IPS-15b (cell line): Measurements from ENCODE around the gene SDK1.
"Not testable (repeated sequence)": the region's sequence is repeated elsewhere in the genome, so short reads cannot be mapped to it uniquely, and the experiment has no call there.

Experiments
- H3K27me3 ChIP-seq: one replicate; pipeline ENCODE4 v1.6.1; 2013; ENCODE audit warnings: low read length; ENCODE audit not compliant: control insufficient read depth, insufficient read depth
- H3K36me3 ChIP-seq: one replicate; pipeline ENCODE4 v1.6.1; 2013; ENCODE audit warnings: low read length; ENCODE audit not compliant: control insufficient read depth, insufficient read depth
- H3K4me1 ChIP-seq: one replicate; pipeline ENCODE4 v1.6.1; 2013; ENCODE audit warnings: mild to moderate bottlenecking, low read length; ENCODE audit not compliant: control insufficient read depth, insufficient read depth
- H3K4me3 ChIP-seq: one replicate; pipeline ENCODE4 v1.5.1; 2013; ENCODE audit warnings: low read depth, low read length
- H3K9ac ChIP-seq: one replicate; pipeline ENCODE4 v1.6.1; 2013; ENCODE audit warnings: low read depth, mild to moderate bottlenecking, low read length
- H3K9me3 ChIP-seq: one replicate; pipeline ENCODE4 v1.6.1; 2013; ENCODE audit warnings: mild to moderate bottlenecking, low read length; ENCODE audit not compliant: control insufficient read depth, insufficient read depth

The SDK1 gene

DNA sequence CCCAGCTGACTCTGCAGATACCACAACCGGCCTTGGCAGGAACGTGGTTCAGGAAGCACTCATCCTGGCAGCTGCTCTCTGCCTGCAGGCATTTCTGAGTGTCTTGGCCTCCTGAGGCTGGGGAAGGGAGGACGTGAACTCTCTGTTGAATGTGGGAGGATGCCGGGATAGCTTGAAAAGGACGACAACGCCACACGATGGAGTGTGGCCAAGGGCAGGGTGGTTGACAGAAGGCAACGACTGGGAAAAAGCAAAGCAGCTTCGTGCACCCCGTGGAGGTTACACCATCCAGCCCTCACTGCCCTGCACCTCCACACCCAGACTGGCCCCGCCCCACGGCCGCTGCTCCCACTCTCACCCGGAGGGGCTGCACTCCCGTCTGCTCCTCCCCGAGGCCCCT is 915.0 kb downstream of the SDK1 start:
- no peak overlapping the region for H3K4me3 ChIP-seq
- no peaks in the 10 kb centered on the region for H3K9me3 ChIP-seq
- H3K9ac ChIP-seq, result no peak overlapping the region
- H3K27me3 ChIP-seq, result no peaks in the 10 kb centered on the region
- H3K4me1 ChIP-seq, result no peaks in the 10 kb centered on the region
- peaks cover 3% of the 10 kb centered on the region for H3K36me3 ChIP-seq

DNA sequence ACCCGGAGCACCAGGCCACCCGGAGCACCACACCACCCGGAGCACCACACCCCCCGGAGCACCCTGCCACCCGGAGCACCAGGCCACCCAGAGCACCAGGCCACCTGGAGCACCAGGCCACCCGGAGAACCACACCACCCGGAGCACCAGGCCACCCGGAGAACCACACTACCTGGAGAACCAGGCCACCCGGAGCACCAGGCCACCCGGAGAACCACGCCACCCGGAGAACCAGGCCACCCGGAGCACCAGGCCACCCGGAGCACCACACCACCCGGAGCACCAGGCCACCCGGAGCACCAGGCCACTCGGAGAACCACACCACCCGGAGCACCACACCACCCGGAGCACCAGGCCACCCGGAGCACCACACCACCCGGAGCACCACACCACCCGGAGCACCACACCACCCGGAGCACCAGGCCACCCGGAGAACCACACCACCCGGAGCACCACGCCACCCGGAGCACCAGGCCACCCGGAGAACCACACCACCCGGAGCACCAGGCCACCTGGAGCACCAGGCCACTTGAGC is 916.1 kb downstream of the SDK1 start:
- not testable (repeated sequence) for H3K9me3 ChIP-seq, H3K4me1 ChIP-seq, H3K27me3 ChIP-seq, H3K4me3 ChIP-seq, H3K9ac ChIP-seq, H3K36me3 ChIP-seq

DNA sequence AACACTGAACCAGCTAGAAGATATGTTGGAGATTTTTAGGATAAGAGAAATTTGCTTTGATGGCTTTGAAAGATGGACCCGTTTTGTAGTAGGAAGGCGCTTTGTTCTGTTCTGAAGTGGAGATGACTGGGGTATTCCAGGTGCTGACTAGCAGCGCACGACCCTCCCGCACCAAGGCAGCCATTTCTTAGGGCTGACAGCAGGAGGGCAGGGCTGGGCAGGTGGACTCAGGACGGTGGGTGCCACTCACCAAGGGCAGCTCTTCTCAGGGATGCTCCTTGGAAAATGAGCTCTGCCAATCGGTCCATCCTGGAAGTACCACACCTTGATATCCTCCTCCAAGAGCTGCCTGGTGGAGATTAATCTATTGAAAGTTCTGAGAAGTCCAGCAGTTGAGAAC is 917.4 kb downstream of the SDK1 start:
- H3K4me1 ChIP-seq, result no peaks in the 10 kb centered on the region
- peaks cover 3% of the 10 kb centered on the region for H3K36me3 ChIP-seq
- no peak overlapping the region for H3K9ac ChIP-seq
- H3K27me3 ChIP-seq, result no peaks in the 10 kb centered on the region
- no peaks in the 10 kb centered on the region for H3K9me3 ChIP-seq
- no peak overlapping the region for H3K4me3 ChIP-seq

GRCh38 chr7:4220011-4220410 is 919.0 kb downstream of the SDK1 start:
- Histone ChIP-seq H3K4me1 (no peaks in the 10 kb centered on the region), H3K9ac (no peak overlapping the region), H3K36me3 (peaks cover 3% of the 10 kb centered on the region), H3K9me3 (no peaks in the 10 kb centered on the region), H3K27me3 (no peaks in the 10 kb centered on the region), H3K4me3 (no peak overlapping the region)

DNA sequence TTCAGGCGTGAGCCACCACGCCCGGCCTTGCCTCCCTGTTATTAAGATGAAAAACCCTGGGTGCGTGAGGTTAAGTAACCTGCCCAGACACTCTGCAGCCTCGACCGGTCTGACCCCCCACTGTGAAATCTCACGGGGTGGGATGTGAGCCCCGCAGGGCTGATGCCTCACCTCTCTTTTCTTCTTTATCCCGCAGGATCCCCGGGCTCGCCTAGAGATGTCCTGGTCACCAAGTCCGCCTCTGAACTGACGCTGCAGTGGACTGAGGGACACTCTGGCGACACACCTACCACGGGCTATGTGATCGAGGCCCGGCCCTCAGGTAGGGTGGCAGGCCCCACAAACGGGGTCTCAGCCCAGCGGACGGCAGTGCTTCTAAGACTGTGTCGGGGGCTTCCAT is 920.0 kb downstream of the SDK1 start:
- no peaks in the 10 kb centered on the region for H3K36me3 ChIP-seq
- H3K9ac ChIP-seq, result no peak overlapping the region
- no peaks in the 10 kb centered on the region for H3K27me3 ChIP-seq
- no peaks in the 10 kb centered on the region for H3K9me3 ChIP-seq
- H3K4me1 ChIP-seq, result no peaks in the 10 kb centered on the region
- H3K4me3 ChIP-seq, result no peak overlapping the region

DNA sequence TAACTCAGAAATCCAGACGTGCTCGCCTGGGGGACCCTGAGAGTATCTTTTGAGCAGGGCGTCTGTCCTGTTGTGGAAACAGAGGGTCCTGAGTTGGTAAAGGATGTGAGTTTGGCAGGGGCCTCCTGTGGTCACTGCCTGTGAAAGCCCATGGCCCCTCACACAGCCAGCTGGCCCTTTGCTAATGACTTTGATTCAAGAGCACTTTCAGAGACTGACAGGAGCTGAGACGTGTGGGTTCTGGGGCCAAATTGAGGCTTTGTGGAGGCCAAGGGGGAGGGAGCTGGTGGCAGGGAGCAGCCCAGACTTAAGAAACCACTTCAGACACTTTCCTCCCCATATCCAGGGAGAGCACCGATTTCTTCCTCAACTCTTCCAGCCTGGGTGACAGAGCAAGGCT is 921.6 kb downstream of the SDK1 start:
- no peaks in the 10 kb centered on the region for H3K4me1 ChIP-seq
- H3K9ac ChIP-seq, result no peak overlapping the region
- no peaks in the 10 kb centered on the region for H3K9me3 ChIP-seq
- no peaks in the 10 kb centered on the region for H3K36me3 ChIP-seq
- H3K4me3 ChIP-seq, result no peak overlapping the region
- no peaks in the 10 kb centered on the region for H3K27me3 ChIP-seq

- H3K4me1 ChIP-seq, result no peaks in the 10 kb centered on the region
- H3K9me3 ChIP-seq, result no peaks in the 10 kb centered on the region
- H3K4me3 ChIP-seq, result no peak overlapping the region
- H3K36me3 ChIP-seq, result no peaks in the 10 kb centered on the region
- H3K9ac ChIP-seq, result no peak overlapping the region
- H3K27me3 ChIP-seq, result no peaks in the 10 kb centered on the region
Observed at GRCh38 chr7:4225361-4225771, 924.3 kb downstream of the SDK1 start.

GRCh38 chr7:4225881-4226523 is 925.0 kb downstream of the SDK1 start:
- H3K36me3 ChIP-seq, result no peaks in the 10 kb centered on the region
- no peaks in the 10 kb centered on the region for H3K27me3 ChIP-seq
- H3K9me3 ChIP-seq, result no peaks in the 10 kb centered on the region
- no peak overlapping the region for H3K4me3 ChIP-seq
- H3K9ac ChIP-seq, result no peak overlapping the region
- no peaks in the 10 kb centered on the region for H3K4me1 ChIP-seq

- no peaks in the 10 kb centered on the region for H3K4me1 ChIP-seq
- no peak overlapping the region for H3K4me3 ChIP-seq
- H3K9ac ChIP-seq, result no peak overlapping the region
- H3K27me3 ChIP-seq, result no peaks in the 10 kb centered on the region
- no peaks in the 10 kb centered on the region for H3K36me3 ChIP-seq
- no peaks in the 10 kb centered on the region for H3K9me3 ChIP-seq
Observed at GRCh38 chr7:4226524-4226882, 925.5 kb downstream of the SDK1 start.

GRCh38 chr7:4227105-4228010 is 926.3 kb downstream of the SDK1 start:
- Histone ChIP-seq H3K27me3 (no peaks in the 10 kb centered on the region), H3K9me3 (no peaks in the 10 kb centered on the region), H3K9ac (no peak overlapping the region), H3K36me3 (no peaks in the 10 kb centered on the region), H3K4me1 (no peaks in the 10 kb centered on the region), H3K4me3 (no peak overlapping the region)

DNA sequence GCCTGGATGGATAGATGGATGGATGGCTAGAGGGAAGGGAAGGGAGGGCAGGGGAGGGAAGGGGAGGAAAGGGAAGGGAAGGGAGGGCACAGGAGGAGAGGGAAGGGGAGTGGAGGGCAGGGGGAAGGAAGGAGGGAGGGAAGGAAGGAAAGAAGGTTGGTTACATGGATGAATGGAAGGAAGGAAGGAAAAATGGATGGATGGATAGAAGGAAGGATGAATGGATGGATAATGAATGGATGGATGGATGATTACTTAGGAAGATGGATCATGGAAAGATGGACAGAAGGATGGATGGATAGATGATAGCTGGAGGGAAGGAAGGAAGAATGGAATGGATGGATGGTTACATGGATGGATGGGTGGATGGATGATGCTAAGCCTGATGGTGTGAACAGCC is 929.3 kb downstream of the SDK1 start:
- Histone ChIP-seq H3K4me1 (no peaks in the 10 kb centered on the region), H3K27me3 (no peaks in the 10 kb centered on the region), H3K9ac (no peak overlapping the region), H3K4me3 (no peak overlapping the region), H3K9me3 (no peaks in the 10 kb centered on the region), H3K36me3 (no peaks in the 10 kb centered on the region)

DNA sequence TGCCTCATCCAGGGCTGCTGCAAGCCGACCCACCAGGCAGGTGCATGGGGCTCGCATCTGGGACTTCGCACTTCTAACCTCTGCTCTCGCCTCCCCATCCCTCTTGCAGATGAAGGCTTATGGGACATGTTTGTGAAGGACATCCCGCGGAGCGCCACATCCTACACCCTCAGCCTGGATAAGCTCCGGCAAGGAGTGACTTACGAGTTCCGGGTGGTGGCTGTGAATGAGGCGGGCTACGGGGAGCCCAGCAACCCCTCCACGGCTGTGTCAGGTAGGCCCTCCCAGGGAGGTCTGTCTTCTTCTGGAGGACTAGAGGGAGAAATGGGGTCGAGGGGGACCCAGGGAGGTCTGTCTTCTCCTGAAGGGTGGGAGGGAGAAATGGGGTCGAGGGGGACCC is 932.1 kb downstream of the SDK1 start:
- H3K36me3 ChIP-seq, result no peaks in the 10 kb centered on the region
- H3K4me3 ChIP-seq, result no peak overlapping the region
- H3K4me1 ChIP-seq, result no peaks in the 10 kb centered on the region
- no peaks in the 10 kb centered on the region for H3K27me3 ChIP-seq
- H3K9me3 ChIP-seq, result no peaks in the 10 kb centered on the region
- no peak overlapping the region for H3K9ac ChIP-seq
